OCI-LY7 (cell line): ENCODE results near the gene FSD2.

ENCODE experiments used
- EZH2phosphoT487 ChIP-seq: fragments of 200-600 bp; sonication (generic); IDR thresholded peaks from 2 replicates; pipeline ENCODE4 v1.6.1; 2018; ENCODE audit warnings: low read depth, borderline replicate concordance, mild to moderate bottlenecking, mixed run types, antibody characterized with exemption, low read length, moderate library complexity, mixed read lengths
- TF ChIP-seq, protein P1 (sequence below): fragments of 200-600 bp; sonication (generic); conservative IDR thresholded peaks from 2 replicates; pipeline ENCODE4 v1.5.1; 2014; ENCODE audit warnings: mild to moderate bottlenecking, antibody characterized with exemption, low read length, moderate library complexity, mixed read lengths

DNA sequence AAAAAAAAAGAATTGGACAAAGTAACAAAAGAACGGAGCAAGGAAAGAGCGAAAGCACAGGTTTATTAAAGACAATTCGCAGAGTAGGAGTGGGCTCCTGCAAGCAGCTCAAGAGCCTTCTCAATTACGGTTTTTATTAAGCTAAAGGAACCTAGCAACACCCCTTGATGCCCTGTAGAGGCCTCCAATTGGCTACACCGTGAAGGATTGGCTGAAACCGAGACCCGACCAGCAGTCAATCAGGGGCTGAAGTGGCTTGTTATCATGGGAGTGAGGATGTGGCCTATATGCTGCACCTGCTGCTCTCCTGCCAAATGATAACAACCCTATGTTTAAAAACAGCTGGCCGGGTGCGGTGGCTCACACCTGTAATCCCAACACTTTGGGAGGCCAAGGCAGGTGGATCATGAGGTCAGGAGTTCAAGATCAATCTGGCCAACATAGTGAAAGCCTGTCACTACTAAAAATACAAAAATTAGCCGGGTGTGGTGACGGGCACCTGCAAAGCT is 75.8 kb downstream of the FSD2 start:
- TF ChIP-seq, protein P1, sequence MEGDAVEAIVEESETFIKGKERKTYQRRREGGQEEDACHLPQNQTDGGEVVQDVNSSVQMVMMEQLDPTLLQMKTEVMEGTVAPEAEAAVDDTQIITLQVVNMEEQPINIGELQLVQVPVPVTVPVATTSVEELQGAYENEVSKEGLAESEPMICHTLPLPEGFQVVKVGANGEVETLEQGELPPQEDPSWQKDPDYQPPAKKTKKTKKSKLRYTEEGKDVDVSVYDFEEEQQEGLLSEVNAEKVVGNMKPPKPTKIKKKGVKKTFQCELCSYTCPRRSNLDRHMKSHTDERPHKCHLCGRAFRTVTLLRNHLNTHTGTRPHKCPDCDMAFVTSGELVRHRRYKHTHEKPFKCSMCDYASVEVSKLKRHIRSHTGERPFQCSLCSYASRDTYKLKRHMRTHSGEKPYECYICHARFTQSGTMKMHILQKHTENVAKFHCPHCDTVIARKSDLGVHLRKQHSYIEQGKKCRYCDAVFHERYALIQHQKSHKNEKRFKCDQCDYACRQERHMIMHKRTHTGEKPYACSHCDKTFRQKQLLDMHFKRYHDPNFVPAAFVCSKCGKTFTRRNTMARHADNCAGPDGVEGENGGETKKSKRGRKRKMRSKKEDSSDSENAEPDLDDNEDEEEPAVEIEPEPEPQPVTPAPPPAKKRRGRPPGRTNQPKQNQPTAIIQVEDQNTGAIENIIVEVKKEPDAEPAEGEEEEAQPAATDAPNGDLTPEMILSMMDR = no peak
- TF ChIP-seq EZH2phosphoT487 = no peak
